NOMO-1 (cell line): ENCODE results near the gene GLIPR1L2.
"Not testable (repeated sequence)": the region's sequence is repeated elsewhere in the genome, so short reads cannot be mapped to it uniquely, and the experiment has no call there.

Source experiments
- DNase-seq, 2 experiments: peaks; one replicate each; lab custom pipeline; 2025; ENCODE audit not compliant: unreplicated experiment in 2 of 2; lab: John Stamatoyannopoulos, UW

GLIPR1L2 gene

DNA sequence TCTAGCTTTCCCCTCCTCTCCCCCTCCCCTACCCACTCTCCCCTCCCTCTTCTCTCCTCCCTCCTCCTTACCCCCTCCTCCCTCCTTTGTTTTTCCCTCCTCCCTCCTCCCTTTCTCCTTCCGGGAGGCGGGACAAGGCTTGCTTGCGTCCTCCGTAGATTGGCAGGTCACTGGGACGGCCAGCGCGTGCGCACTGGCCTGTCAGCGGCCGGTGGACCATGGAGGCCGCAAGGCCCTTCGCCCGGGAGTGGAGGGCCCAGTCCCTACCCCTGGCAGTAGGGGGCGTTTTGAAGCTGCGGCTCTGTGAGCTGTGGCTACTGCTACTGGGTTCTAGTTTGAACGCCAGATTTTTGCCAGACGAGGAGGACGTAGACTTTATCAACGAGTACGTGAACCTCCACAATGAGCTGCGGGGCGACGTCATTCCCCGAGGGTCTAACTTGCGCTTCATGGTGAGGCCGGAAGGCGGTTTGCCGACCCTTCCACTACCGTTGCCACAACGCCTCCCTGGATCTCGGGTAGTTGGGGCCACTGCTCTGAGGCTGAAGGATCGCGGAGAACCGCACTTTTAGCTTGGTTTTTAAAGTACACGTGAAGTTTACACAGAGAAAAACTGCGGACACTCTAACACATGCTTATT lies at the start of gene GLIPR1L2:
Gene GLIPR1L2 (plus strand): TSS at position 191 of the 640 bp plus-strand sequence. CDS start 28 bp downstream, at position 219.
- DNase-seq, result peak; percentile 93 to 95

- DNase-seq, result no peak
Measured at GRCh38 chr12:75341873-75342272, 49.0 kb upstream of the GLIPR1L2 start.

DNA sequence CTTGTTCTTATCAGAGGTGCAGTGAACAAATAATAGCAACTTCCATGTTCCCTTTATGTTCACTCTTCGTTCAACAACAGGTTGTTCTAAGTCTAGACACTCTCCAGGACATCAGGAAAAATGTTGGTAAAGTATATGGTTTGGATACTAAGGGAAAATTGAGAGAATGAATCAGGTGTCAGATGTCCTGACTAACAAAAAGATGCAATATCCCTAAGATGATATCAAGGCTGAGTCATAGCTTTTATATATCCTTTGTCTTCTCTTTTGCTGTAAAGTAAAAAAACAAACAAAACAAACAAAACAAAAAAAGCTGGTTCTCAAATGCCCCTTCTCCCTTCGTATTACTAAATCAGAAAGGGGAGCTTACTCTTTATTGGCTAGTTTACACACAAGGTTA lies 45.4 kb upstream of the GLIPR1L2 start:
- no peak for DNase-seq

GRCh38 chr12:75346215-75346614 lies 44.7 kb upstream of the GLIPR1L2 start:
- DNase-seq, result not testable (repeated sequence)

DNA sequence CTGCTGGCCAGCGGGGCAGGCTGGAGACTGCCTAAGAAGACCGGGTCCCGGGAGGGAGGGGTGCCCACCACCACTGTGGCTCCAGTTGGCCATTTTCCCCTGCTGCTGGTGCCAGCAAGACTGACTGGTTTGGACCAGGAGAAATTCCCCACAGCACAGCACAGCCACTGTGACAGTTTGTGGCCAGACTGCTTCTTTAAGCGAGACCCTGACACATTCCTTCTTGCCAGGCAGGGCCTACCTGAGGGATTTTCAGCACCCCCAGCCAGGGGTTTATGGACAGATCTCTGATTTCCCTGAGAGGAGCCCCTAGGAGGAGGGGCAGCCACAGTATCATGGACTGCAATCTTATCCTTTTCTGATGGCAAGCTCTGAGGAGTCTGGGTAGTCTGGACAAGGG lies 40.9 kb upstream of the GLIPR1L2 start:
- no peak for DNase-seq

GRCh38 chr12:75350413-75350812 lies 40.5 kb upstream of the GLIPR1L2 start:
- no peak for DNase-seq

DNA sequence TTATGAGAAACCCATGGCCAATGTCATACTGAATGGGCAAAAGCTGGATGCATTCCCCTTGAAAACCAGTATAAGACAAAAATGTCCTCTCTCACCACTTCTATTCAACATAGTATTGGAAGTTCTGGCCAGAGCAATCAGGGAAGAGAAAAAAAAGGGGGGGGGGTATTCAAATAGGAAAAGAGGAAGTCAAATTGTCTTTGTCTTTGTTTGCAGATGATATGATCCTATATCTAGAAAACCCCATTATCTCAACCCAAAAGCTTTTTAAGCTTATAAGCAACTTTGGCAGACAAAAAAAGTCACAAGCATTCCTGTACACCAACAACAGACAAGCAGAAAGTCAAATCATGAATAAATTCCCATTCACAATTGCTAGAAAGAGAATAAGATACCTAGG lies 36.9 kb upstream of the GLIPR1L2 start:
- DNase-seq, result no peak

DNA sequence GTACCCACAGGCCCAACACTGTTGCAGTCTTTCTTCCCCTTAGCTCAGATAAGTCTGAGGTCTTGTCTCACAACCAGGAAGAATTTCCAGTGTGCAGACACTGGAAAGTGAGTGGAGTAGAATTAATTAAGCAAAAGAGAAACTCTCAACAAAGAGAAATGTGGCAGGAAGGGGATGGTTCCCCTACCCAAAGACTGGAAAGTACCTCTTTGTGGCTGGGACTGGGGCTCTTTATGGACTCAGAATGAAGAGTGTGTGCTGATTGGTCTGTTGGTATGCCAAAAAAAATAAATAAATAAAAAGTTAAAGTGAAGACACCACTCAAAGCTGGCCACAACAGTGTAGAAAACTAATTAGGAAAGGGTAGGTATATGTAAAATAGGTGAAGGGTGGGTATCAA lies 30.0 kb upstream of the GLIPR1L2 start:
- DNase-seq, result no peak

GRCh38 chr12:75361408-75361807 lies 29.5 kb upstream of the GLIPR1L2 start:
- DNase-seq, result no peak

DNA sequence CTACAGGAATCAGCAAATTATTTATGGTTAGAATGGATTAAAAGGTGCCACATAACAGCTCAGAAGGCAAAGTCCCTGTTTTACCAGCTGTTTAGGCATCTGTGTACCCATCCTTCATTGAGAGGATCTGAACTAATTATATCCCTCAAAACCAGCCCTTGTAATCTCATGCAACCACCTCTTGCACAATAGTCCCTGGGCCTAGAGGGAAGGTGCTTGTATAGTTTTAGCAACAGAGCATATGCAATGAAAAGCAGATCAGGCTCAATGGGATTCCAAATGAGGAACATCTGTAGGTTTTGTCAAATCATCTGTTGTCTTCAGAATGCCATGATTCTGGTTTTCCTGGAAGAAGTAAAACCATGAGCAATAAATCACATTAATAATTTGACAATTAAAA lies 26.0 kb upstream of the GLIPR1L2 start:
- DNase-seq, result peak; percentile 73 to 76

GRCh38 chr12:75366629-75367028 lies 24.3 kb upstream of the GLIPR1L2 start:
- no peak for DNase-seq

- no peak for DNase-seq
Measured at GRCh38 chr12:75374971-75375370, 15.9 kb upstream of the GLIPR1L2 start.

DNA sequence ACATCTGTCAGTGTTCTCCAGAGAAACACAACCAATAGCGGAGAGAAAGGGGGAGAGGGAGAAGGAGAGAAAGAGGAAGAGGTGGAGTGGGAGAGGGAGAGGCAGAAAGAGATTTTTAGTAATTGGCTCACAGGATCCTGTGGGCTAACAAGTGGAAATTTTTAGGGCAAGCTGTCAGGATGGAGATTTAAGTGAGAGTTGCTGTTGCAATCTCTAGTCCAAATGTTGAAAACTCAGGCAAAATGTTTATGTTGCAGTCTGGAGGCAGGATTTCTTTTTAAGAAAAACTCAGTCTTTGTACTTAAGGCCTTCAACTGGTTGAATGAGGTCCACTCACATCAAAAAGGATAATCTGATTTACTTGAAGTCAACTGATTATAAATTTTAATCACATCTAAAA lies 12.5 kb upstream of the GLIPR1L2 start:
- peak in 1 of 2 experiments; percentile 4 for DNase-seq

GRCh38 chr12:75389061-75389460 lies 1.8 kb upstream of the GLIPR1L2 start:
- no peak for DNase-seq

GRCh38 chr12:75389706-75390105 lies 1.2 kb upstream of the GLIPR1L2 start:
- no peak for DNase-seq

DNA sequence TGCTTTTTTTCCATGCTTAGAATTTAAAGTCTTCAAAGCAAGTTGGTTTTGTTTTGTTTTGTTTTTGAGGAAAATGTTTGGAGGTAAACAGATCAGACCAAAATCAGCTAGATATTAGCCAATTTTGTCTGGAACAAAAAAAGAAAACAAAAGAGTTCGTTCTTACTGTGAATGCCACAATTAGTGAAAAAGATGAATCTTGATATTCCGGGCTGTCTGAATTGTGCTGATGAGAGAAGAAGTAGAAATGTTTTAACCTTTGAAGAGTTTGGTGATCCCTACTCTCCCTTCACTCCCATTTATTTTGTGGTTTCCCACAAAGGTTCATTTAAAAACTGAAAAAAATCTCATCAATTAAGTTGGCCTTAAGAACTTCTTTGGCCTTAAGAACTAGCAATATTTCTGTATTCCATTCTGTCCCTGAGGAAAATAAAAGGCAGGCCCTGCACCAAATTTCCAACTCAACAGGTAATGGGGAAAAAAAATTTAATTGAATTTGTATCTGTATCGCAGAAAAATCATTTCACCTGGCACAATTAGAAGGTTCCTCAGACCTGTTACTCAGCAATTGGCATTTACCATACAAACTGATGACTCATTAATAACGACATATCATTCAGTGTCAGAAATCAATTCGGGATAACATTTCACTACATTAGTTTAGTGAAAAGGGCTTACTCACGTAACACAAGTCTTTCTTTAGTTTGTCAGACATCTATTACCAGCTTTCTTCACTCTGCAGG lies 562 bp upstream of the GLIPR1L2 start:
- DNase-seq, result no peak

DNA sequence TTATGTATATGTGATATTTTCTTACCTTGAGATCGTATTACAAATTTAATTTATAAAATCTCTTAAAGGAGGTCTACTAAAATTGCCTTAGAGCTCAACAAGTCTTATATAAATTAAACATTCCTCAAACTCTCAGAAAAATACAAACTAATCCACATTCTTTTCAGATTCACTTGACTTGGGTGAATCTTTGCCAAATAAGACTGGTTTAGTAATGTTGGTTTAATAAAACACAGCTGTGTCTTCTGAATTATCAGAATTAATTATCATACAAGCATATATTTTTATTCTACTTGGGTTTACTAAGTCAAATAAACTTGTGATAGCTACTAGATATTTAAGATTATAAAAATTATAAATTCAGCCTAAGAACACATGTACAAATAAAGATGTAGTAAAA lies 13.3 kb downstream of the GLIPR1L2 start:
- DNase-seq, result no peak

GRCh38 chr12:75407683-75408082 lies 16.8 kb downstream of the GLIPR1L2 start:
- DNase-seq, result no peak

- DNase-seq, result no peak
Measured at GRCh38 chr12:75409830-75410229, 18.9 kb downstream of the GLIPR1L2 start.

DNA sequence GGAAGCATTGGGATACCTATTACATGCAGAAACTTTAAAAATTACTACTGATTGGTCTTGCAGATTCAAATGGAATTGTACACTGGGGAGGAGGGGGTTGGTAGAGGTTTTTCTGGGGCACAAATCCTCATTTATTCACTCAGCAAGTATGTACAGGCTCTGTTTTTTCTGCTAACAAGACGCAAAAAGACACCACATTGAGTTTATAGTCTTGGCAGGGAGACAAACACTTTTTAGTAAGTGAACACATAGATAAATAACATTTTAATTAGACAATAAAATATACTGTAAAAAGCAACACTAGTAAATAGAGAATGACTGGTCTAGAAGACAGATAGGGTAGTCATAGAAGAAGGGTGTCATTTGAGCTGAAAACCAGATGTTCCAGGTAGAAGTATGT lies 23.8 kb downstream of the GLIPR1L2 start:
- no peak for DNase-seq

DNA sequence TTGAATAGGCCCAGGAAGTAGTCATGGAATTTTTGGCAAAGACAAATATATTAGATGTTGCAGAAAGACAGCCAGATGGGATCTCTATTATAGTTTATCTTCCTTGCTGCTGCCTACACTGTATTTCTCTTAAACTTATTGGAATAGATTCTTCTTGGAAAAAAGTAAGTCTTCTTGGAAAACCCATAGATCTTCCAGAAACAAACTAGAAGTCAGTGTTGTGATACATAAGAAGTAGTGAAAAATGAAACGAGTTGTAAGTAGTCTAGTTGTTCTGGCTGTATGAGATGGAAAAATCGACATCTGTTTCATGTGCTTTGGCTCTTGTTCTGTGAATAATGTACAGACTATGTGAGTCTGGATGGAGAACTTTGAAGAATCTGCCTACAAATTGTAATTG lies 29.0 kb downstream of the GLIPR1L2 start:
- DNase-seq, result no peak

DNA sequence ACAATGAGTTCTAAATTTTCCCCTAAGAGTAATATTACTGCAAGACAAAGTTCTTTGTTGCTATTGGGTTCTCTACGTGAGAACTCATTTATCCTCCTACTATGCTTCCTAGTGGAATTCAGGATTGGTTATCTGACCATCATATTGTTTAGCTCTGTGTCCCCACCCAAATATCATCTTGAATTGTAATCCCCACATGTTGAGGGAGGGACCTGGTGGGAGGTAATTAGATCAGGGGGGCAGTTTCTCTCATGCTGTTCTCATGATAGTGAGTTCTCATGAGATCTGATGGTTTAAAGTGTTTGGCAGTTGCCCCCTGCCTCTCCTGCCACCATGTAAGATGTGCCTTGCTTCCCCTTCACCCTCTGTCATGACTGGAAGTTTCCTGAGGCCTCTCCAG lies 36.6 kb downstream of the GLIPR1L2 start:
- DNase-seq, result no peak
